ENCODE measurements around the gene AJM1. TPM values are rescaled to one million over a fixed set of nuclear protein-coding genes. Genes with fewer than 3 reads are reported as not detected.
A peak's percentile ranks its signal among the peaks of the same experiment; 100 is the strongest.
"Not testable (repeated sequence)": the region's sequence is repeated elsewhere in the genome, so short reads cannot be mapped to it uniquely, and the experiment has no call there.

The AJM1 gene
- total and polyA plus RNA-seq, 5 experiments from 2014 or later, result 0.05 to 1.3 (median 0.69) TPM; not detected in 1

DNA sequence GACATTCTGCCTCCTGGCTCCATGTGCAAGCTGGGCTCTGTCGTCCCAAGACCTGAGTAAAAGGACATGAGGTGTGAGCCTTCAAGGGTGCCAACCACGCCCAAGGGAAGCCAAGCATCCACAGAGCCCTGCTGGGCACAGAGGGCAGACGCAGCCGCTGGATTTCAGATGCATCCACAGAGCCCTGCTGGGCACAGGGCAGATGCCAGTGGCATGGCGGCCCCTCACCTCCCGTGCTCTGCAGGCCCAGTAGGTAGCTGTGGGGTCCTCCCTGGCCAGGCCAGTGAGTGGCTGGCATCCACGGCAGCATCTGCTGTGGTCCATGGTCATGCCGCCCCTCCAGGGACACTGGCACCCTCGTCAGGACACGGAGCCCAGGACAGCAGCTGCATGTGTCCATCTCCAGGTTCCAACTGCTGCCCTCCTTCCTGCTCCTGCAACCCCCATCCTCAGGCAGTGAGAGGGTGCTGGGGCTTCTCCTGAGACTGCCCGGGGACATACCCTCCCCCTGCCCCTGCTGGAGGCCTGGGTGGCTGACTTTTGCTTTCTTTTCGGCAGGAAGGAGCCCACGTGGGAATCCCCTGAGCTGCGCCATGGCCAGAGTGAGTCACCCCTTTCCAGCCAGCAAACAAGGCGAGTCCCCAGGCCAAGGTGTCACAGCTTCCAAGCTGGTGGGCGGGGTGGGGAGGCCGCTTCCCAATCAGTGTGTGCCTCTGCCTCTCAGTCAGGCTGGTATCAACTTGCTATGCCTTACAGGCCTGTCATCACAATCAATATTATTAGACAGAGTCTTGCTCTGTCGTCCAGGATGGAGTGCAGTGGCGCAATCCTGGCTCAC, 40.0 kb downstream of the AJM1 start:
- no peaks in the 10 kb centered on the region for H3K9me3 Mint-ChIP-seq
- peak overlapping the region; percentile 83 to 95 (median 90) for H3K27ac Mint-ChIP-seq
- DNase-seq (peak; percentile 54 to 87 (median 66)), ATAC-seq (peak; percentile 41 to 43)
- H3K27me3 Mint-ChIP-seq, result no peaks in the 10 kb centered on the region
- peaks cover 6 to 35% (median 25%) of the 10 kb centered on the region in 4 donors for H3K4me1 Mint-ChIP-seq
- POLR2A ChIA-PET, result interaction anchor here (0.7 to 1.5 kb wide), 13 partner anchors 10 to 165 kb away, joined by 3 to 8 read pairs (median 3); partner anchors contain the start of genes AJM1, CCDC183, EDF1 and RABL6
- peak overlapping the region; percentile 58 to 84 (median 74) for H3K4me3 Mint-ChIP-seq
- no peaks in the 10 kb centered on the region for H3K36me3 Mint-ChIP-seq

DNA sequence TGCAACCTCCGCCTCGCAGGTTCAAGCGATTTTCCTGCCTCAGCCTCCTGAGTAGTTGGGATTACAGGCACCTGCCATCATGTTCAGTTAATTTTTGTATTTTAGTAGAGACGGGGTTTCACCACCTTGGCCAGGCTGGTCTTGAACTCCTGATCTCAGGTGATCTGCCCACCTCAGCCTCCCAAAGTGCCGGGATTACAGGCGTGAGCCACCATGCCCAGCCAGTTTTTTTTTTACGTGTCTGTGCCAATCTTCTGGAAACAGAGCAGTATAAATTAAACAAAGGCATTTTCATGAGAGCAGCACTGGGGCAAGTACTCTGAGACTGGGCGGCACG, 40.6 kb downstream of the AJM1 start:
- peak overlapping the region; percentile 56 to 84 (median 74) for H3K4me3 Mint-ChIP-seq
- POLR2A ChIA-PET, result interaction anchor here (0.9 to 1.2 kb wide), 2 partner anchors 13 to 33 kb away, joined by 3 read pairs; no protein-coding TSS in a partner anchor
- not testable (repeated sequence) for ATAC-seq, H3K36me3 Mint-ChIP-seq, DNase-seq, H3K9me3 Mint-ChIP-seq, H3K27me3 Mint-ChIP-seq
- H3K27ac Mint-ChIP-seq, result peak overlapping the region; percentile 83 to 95 (median 90)
- peaks cover 6 to 39% (median 28%) of the 10 kb centered on the region in 4 donors for H3K4me1 Mint-ChIP-seq

DNA sequence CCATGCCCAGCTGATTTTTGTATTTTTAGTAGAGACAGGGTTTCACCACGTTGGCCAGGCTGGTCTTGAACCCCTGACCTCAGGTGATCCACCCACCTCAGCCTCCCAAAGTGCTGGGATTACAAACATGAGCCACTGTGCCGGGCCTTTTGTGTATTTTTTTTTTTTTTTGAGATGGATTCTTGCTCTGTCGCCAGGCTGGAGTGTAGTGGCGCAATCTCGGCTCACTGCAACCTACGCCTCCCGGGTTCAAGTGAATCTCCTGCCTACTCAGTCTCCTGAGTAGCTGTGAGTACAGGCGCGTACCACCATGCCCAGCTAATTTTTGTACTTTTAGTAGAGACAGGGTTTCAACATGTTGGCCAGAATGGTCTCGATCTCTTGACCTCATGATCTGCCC, 41.4 kb downstream of the AJM1 start:
- Mint-ChIP-seq H3K4me3 (peak overlapping the region in 4 of 10 donors; percentile 38 to 77 (median 56)), H3K4me1 (peaks cover 6 to 46% (median 31%) of the 10 kb centered on the region in 4 donors), H3K27ac (peak overlapping the region in 3 of 10 donors; percentile 88 to 92 (median 89))
- not testable (repeated sequence) for H3K9me3 Mint-ChIP-seq, DNase-seq, H3K36me3 Mint-ChIP-seq, H3K27me3 Mint-ChIP-seq, ATAC-seq
- POLR2A ChIA-PET, result interaction anchor here (0.8 to 1.2 kb wide), 4 partner anchors 16 to 61 kb away, joined by 3 to 4 read pairs (median 3); partner anchors contain the start of gene FBXW5

DNA sequence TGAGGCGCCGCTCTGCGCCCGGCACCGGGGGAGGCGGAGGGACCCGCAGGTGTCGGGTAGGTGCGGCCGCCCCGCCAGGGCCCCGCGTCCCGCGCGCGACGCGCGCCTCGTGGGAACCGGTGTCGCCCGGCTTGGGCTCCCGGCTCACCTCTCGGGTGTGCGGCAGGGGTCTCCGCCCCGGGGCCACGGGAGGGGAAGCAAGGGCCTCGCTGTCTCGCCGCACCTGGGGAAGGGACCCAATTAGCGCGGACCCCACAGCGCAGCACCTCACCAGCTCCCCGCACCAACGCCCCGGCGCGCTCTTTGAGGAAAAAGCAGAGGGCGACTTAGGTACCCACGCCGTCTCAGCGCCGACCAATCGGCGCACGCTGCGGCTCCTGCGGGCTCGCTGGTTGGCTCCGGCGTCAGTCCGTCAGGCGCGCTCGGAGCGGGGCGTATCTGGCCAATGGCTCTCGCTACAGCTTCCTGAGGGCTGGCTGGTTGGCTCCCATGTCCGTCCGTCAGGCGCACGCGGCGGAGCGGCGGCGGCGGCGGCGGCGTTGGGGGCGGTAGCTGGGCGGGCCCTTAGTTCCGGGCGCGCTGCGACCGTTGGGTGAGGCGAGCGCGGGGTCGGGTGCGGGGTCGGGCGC, 43.8 kb downstream of the AJM1 start, which contains the start of gene TRAF2:
TSS of gene TRAF2 (plus strand) at position 567 of the 629 bp plus-strand sequence. CDS start 12,225 bp downstream, outside the sequence.
- Mint-ChIP-seq H3K27ac (peak within 1 kb of the TSS; percentile 66 to 92 (median 86)), H3K4me1 (peaks cover 6 to 53% (median 36%) of the 10 kb centered on the region in 4 donors), H3K9me3 (no peaks in the 10 kb centered on the region), H3K36me3 (peaks cover 0 to 6% (median 0%) of the 10 kb centered on the region in 3 donors), H3K27me3 (no peaks in the 10 kb centered on the region), H3K4me3 (peak within 1 kb of the TSS; percentile 75 to 92 (median 86))
- POLR2A ChIA-PET, result interaction anchor here (0.6 to 2.8 kb wide), 16 partner anchors 10 to 298 kb away, joined by 3 to 14 read pairs (median 5); partner anchors contain the start of genes AJM1, CLIC3, FBXW5 and PAXX
- ATAC-seq, result peak; percentile 94 to 96
- peak; percentile 92 to 98 (median 96) for DNase-seq

DNA sequence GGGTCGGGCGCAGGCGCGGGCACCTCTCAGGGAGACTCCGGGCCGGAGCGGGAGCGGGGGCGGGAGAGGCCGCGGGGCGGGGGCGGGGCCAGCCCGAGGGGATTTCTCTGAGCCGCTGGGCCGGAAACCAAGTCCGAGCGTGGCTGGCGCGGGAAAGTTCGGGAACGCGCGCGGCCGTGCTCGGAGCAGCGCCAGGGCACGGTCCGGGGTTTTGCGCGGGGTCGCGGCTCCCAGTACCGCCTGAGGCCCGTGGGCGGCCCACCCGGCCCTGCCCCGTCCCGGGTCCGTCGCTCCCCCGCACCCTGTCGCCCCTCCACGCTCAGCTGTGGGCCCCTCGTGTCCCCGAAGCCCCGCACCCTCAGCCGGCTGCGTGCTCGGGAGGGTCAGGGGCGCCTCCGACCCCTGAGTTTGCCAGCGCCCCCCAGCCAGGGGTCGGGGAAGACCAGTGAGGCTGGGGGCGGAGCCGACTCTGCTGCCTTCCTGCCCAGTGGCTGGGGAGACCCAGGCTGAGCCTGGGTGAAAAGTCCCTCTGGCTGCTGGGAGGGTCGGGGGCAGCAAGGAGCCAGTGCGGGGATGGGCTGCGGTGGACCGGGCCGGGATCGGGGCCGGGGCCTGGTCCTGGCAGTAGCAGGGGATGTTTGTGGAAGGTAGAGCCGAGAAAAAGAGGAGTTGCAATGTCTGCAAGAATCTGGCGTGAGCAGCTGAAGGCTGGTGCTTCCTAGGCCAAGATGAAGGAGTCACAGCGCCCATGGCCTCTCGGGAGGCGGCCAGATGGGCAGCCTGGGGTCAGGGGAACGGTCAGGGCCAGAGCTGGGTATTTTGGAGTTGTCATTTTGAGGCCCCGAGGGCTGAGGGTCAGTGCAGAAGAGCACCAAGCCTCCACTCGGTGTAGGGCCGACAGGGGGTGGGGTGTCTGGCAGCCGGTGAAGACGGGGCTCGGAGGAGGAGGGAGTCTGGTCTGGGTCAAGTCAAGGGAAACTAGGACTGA, 44.6 kb downstream of the AJM1 start:
- Mint-ChIP-seq H3K4me3 (peak overlapping the region; percentile 75 to 92 (median 86)), H3K27ac (peak overlapping the region; percentile 66 to 92 (median 86)), H3K9me3 (no peaks in the 10 kb centered on the region), H3K27me3 (no peaks in the 10 kb centered on the region), H3K4me1 (peaks cover 5 to 49% (median 31%) of the 10 kb centered on the region in 4 donors), H3K36me3 (peaks cover 0 to 6% (median 0%) of the 10 kb centered on the region in 3 donors)
- peak; percentile 41 to 54 for ATAC-seq
- POLR2A ChIA-PET, result interaction anchor here (0.6 to 2.8 kb wide), 13 partner anchors 10 to 253 kb away, joined by 3 to 14 read pairs (median 6); partner anchors contain the start of genes AJM1, FBXW5, PAXX and RABL6
- DNase-seq, result peak in 4 of 10 donors; percentile 26 to 75 (median 33)

DNA sequence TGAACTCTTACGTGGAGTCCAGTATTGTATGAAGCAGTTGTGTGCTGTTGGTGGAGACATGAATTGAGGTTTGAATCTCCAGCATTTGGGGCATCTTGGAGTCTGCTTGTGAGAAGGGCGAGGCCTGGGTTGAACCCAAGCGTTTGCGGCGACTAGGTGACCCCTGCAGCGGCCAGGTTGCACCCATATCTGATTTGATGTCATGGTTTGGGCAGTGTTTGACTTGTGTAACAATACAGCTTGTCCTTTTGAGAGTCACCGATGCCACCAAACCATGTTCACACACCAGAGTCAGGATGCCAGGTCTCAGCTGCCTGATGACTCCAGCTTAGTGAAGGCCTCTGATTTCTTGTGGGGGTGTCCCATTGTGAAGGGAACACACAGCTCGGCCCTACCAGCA, 46.2 kb downstream of the AJM1 start:
- no peaks in the 10 kb centered on the region for H3K9me3 Mint-ChIP-seq
- no peak for DNase-seq
- peaks cover 3 to 45% (median 24%) of the 10 kb centered on the region in 4 donors for H3K4me1 Mint-ChIP-seq
- H3K27ac Mint-ChIP-seq, result peak overlapping the region in 1 of 10 donors; percentile 57
- peak overlapping the region in 1 of 10 donors; percentile 41 for H3K4me3 Mint-ChIP-seq
- POLR2A ChIA-PET, result interaction anchor here (0.6 to 2.8 kb wide), 3 partner anchors 55 to 72 kb away, joined by 3 to 14 read pairs (median 5); partner anchors contain the start of gene FBXW5
- H3K36me3 Mint-ChIP-seq, result peaks cover 0 to 8% (median 0%) of the 10 kb centered on the region in 3 donors
- no peak for ATAC-seq
- no peaks in the 10 kb centered on the region for H3K27me3 Mint-ChIP-seq

DNA sequence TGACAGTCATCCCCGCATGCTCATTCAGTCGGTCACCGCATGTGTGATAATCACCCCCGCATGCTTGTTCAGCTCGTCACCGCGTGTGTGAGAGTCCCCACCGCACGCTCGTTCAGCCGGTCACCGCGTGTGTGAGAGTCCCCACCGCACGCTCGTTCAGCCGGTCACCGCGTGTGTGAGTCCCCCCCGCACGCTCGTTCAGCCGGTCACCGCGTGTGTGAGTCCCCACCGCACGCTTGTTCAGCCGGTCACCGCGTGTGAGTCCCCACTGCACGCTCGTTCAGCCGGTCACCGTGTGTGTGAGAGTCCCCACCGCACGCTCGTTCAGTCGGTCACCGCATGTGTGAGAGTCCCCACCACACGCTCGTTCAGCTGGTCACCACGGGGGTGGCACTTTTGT, 47.6 kb downstream of the AJM1 start:
- DNase-seq (no peak), ATAC-seq (no peak)
- Mint-ChIP-seq H3K4me3 (no peak overlapping the region), H3K9me3 (no peaks in the 10 kb centered on the region), H3K27me3 (no peaks in the 10 kb centered on the region), H3K4me1 (peaks cover 11 to 57% (median 30%) of the 10 kb centered on the region in 4 donors), H3K36me3 (peaks cover 0 to 13% (median 0%) of the 10 kb centered on the region in 3 donors), H3K27ac (no peak overlapping the region)
- POLR2A ChIA-PET, result no interaction called here

DNA sequence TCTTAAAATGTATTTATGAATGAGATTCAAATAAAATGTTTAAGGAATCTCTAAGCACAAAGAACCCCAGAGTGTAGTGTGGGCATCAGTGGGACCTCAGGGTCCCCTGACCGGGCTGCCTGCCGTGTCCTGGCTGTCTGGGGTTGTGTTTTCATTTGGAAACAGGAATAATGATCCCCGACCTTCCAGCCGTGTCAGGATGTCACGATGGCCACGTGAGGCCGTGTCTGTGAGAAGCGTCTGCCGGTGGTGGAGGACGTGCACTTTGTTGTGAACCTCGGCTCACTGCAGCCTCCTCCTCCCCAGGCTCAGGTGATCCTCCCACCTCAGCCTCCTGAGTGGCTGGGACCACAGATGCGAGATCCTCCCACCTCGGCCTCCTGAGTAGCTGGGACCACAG, 48.4 kb downstream of the AJM1 start:
- DNase-seq, result no peak
- Mint-ChIP-seq H3K4me1 (peaks cover 11 to 56% (median 29%) of the 10 kb centered on the region in 4 donors), H3K4me3 (no peak overlapping the region), H3K36me3 (peaks cover 0 to 16% (median 0%) of the 10 kb centered on the region in 3 donors), H3K27me3 (no peaks in the 10 kb centered on the region), H3K27ac (no peak overlapping the region), H3K9me3 (no peaks in the 10 kb centered on the region)
- POLR2A ChIA-PET, result no interaction called here
- no peak for ATAC-seq

Small RNAs within 50 kb of the gene (microRNA-seq; reads per million reads assigned to microRNA genes)
- gene MIR4292 (ENCODE audit: borderline microRNAs expressed) (not detected), gene MIR4479 (ENCODE audit: borderline microRNAs expressed) (not detected)

Other genes starting within 250 kb of the AJM1 start
- gene EGFL7, start 179.6 kb upstream of the AJM1 start, total RNA-seq, result 1 to 10 TPM in 1 of 2 experiments, under 1 TPM in 1; 0.36 to 1.2 TPM
- under 1 TPM in 2 of 3 donors, not detected in 1; 0.48 to 0.70 TPM for gene EGFL7, start 179.6 kb upstream of the AJM1 start, polyA plus RNA-seq
- gene AGPAT2, start 155.0 kb upstream of the AJM1 start, total RNA-seq, result 1 to 10 TPM; 3.0 to 5.8 TPM
- 10 to 100 TPM; 10.7 to 24.8 (median 14.6) TPM for gene AGPAT2, start 155.0 kb upstream of the AJM1 start, polyA plus RNA-seq
- gene DIPK1B, start 129.9 kb upstream of the AJM1 start, total RNA-seq, result 1 to 10 TPM in 1 of 2 experiments, under 1 TPM in 1; 0.58 to 1.1 TPM
- under 1 TPM in 1 of 3 donors, not detected in 2; 0.07 TPM for gene DIPK1B, start 129.9 kb upstream of the AJM1 start, polyA plus RNA-seq
- gene LCN10, start 99.5 kb upstream of the AJM1 start, total RNA-seq, result 10 to 100 TPM; 11.0 to 11.1 TPM
- 1 to 10 TPM in 2 of 3 donors, under 1 TPM in 1; 0.60 to 6.6 (median 3.1) TPM for gene LCN10, start 99.5 kb upstream of the AJM1 start, polyA plus RNA-seq
- gene LCN6, start 94.0 kb upstream of the AJM1 start, total RNA-seq, result not detected
- gene LCN6, start 94.0 kb upstream of the AJM1 start, polyA plus RNA-seq, result not detected
- 1 to 10 TPM; 1.4 to 2.6 TPM for gene LCN8, start 84.2 kb upstream of the AJM1 start, total RNA-seq
- gene LCN8, start 84.2 kb upstream of the AJM1 start, polyA plus RNA-seq, result not detected
- not detected for gene LCN15, start 78.0 kb upstream of the AJM1 start, total RNA-seq
- not detected for gene LCN15, start 78.0 kb upstream of the AJM1 start, polyA plus RNA-seq
- gene TMEM141, start 51.1 kb upstream of the AJM1 start, total RNA-seq, result 10 to 100 TPM; 49.7 to 51.6 TPM
- 10 to 100 TPM; 34.2 to 40.5 (median 37.3) TPM for gene TMEM141, start 51.1 kb upstream of the AJM1 start, polyA plus RNA-seq
- gene CCDC183, start 46.1 kb upstream of the AJM1 start, total RNA-seq, result 1 to 10 TPM; 1.4 to 2.3 TPM
- under 1 TPM in 1 of 3 donors, not detected in 2; 0.18 TPM for gene CCDC183, start 46.1 kb upstream of the AJM1 start, polyA plus RNA-seq
- 10 to 100 TPM; 72.3 to 74.5 TPM for gene RABL6, start 34.5 kb upstream of the AJM1 start, total RNA-seq
- gene RABL6, start 34.5 kb upstream of the AJM1 start, polyA plus RNA-seq, result 10 to 100 TPM; 11.6 to 17.2 (median 11.9) TPM
- gene PHPT1, start 6.9 kb downstream of the AJM1 start, total RNA-seq, result 10 to 100 TPM; 25.2 to 29.6 TPM
- gene PHPT1, start 6.9 kb downstream of the AJM1 start, polyA plus RNA-seq, result 10 to 100 TPM; 82.6 to 98.1 (median 83.1) TPM
- 1 to 10 TPM; 6.3 to 7.5 TPM for gene MAMDC4, start 9.9 kb downstream of the AJM1 start, total RNA-seq
- under 1 TPM in 2 of 3 donors, not detected in 1; 0.14 to 0.35 TPM for gene MAMDC4, start 9.9 kb downstream of the AJM1 start, polyA plus RNA-seq
- 100 to 1,000 TPM; 291 to 301 TPM for gene EDF1, start 23.8 kb downstream of the AJM1 start, total RNA-seq
- gene EDF1, start 23.8 kb downstream of the AJM1 start, polyA plus RNA-seq, result 100 to 1,000 TPM; 319 to 403 (median 380) TPM
- gene TRAF2, start 44.0 kb downstream of the AJM1 start, total RNA-seq, result 10 to 100 TPM; 28.0 to 34.4 TPM
- gene TRAF2, start 44.0 kb downstream of the AJM1 start, polyA plus RNA-seq, result 10 to 100 TPM in 2 of 3 donors, 1 to 10 TPM in 1; 7.9 to 24.4 (median 12.2) TPM
- 10 to 100 TPM; 93.1 TPM for gene FBXW5, start 102.3 kb downstream of the AJM1 start, total RNA-seq
- gene FBXW5, start 102.3 kb downstream of the AJM1 start, polyA plus RNA-seq, result 10 to 100 TPM; 62.9 to 92.1 (median 83.7) TPM
- under 1 TPM in 1 of 2 experiments, not detected in 1; 0.99 TPM for gene C8G, start 102.8 kb downstream of the AJM1 start, total RNA-seq
- 1 to 10 TPM in 1 of 3 donors, not detected in 2; 1.6 TPM for gene C8G, start 102.8 kb downstream of the AJM1 start, polyA plus RNA-seq
- gene LCN12, start 109.8 kb downstream of the AJM1 start, total RNA-seq, result 1 to 10 TPM; 2.6 to 2.7 TPM
- gene LCN12, start 109.8 kb downstream of the AJM1 start, polyA plus RNA-seq, result not detected
- gene PTGDS, start 135.0 kb downstream of the AJM1 start, total RNA-seq, result under 1 TPM in 1 of 2 experiments, not detected in 1; 0.58 TPM
- 1 to 10 TPM in 1 of 3 donors, under 1 TPM in 1, not detected in 1; 0.31 to 3.2 TPM for gene PTGDS, start 135.0 kb downstream of the AJM1 start, polyA plus RNA-seq
- under 1 TPM; 0.44 to 0.74 TPM for gene LCNL1, start 140.5 kb downstream of the AJM1 start, total RNA-seq
- not detected for gene LCNL1, start 140.5 kb downstream of the AJM1 start, polyA plus RNA-seq
- 100 to 1,000 TPM; 129 to 137 TPM for gene PAXX, start 149.9 kb downstream of the AJM1 start, total RNA-seq
- 100 to 1,000 TPM; 104 to 119 (median 112) TPM for gene PAXX, start 149.9 kb downstream of the AJM1 start, polyA plus RNA-seq
- 10 to 100 TPM; 11.1 to 13.5 TPM for gene CLIC3, start 154.1 kb downstream of the AJM1 start, total RNA-seq
- gene CLIC3, start 154.1 kb downstream of the AJM1 start, polyA plus RNA-seq, result 10 to 100 TPM in 2 of 3 donors, 1 to 10 TPM in 1; 7.0 to 30.2 (median 16.9) TPM
- 10 to 100 TPM; 37.0 to 41.5 TPM for gene ABCA2, start 185.8 kb downstream of the AJM1 start, total RNA-seq
- gene ABCA2, start 185.8 kb downstream of the AJM1 start, polyA plus RNA-seq, result 1 to 10 TPM; 3.9 to 9.4 (median 4.7) TPM
- gene FUT7, start 189.6 kb downstream of the AJM1 start, total RNA-seq, result under 1 TPM in 1 of 2 experiments, not detected in 1; 0.13 TPM
- gene FUT7, start 189.6 kb downstream of the AJM1 start, polyA plus RNA-seq, result 1 to 10 TPM; 1.2 to 1.6 (median 1.6) TPM
- gene NPDC1, start 203.7 kb downstream of the AJM1 start, total RNA-seq, result 1 to 10 TPM; 2.8 to 4.3 TPM
- gene NPDC1, start 203.7 kb downstream of the AJM1 start, polyA plus RNA-seq, result 1 to 10 TPM; 2.1 to 9.3 (median 4.2) TPM
- gene ENTPD2, start 211.6 kb downstream of the AJM1 start, total RNA-seq, result not detected
- not detected for gene ENTPD2, start 211.6 kb downstream of the AJM1 start, polyA plus RNA-seq
- gene SAPCD2, start 228.1 kb downstream of the AJM1 start, total RNA-seq, result under 1 TPM; 0.27 to 0.44 TPM
- under 1 TPM in 2 of 3 donors, not detected in 1; 0.23 to 0.27 TPM for gene SAPCD2, start 228.1 kb downstream of the AJM1 start, polyA plus RNA-seq
- 10 to 100 TPM; 25.2 to 28.7 TPM for gene UAP1L1, start 235.0 kb downstream of the AJM1 start, total RNA-seq
- 1 to 10 TPM; 2.3 to 7.8 (median 2.8) TPM for gene UAP1L1, start 235.0 kb downstream of the AJM1 start, polyA plus RNA-seq
- 10 to 100 TPM; 66.9 to 73.2 TPM for gene MAN1B1, start 244.5 kb downstream of the AJM1 start, total RNA-seq
- 10 to 100 TPM; 30.6 to 46.6 (median 38.3) TPM for gene MAN1B1, start 244.5 kb downstream of the AJM1 start, polyA plus RNA-seq

Data from naive thymus-derived CD8-positive, alpha-beta T cell (primary cell).